Endothelial cell of hepatic sinusoid (primary cell): ENCODE data around the gene HEMGN.

ENCODE experiments used
- in situ Hi-C: cut with HindIII; loops from 2 replicates; pipeline ENCODE4 v1.10.0; 2017; ENCODE audit warnings: low sequenced_read_pairs

HEMGN gene

GRCh38 chr9:97934321-97935115, 3.5 kb downstream of the HEMGN start:
- in situ Hi-C loops, result no loop called here

DNA sequence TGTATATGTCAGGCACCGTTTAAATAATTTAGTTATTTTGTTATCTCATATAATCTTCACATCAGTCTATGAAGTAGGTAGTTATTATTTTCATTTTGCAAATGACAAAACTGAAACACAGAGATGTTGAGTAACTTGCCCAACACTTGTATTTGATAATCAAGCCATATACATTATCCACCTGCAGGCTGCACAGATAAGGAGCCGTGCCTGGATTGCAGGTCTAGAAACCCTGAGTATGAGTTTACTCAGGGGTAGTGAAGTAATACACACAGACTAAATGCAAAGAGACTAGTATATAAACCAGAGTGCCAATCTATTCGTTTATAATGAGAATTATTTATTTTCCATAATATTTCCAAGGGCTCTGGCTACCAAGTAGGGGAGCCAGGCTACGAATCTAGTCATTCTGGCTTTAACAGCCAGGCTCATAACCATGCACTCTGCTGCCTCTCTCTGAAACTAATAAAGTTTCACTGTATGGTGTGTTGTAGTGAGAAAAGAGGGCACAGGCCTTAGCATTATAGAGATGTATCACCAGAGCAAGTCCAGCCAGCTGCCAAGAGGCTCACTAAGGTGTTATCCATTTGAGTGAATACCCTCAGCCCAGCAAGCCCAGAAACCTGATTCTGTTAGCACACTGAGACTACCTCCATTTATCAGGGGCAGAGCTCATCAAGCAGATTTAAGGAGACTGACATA, 4.5 kb downstream of the HEMGN start:
- in situ Hi-C loops, result no loop called here

DNA sequence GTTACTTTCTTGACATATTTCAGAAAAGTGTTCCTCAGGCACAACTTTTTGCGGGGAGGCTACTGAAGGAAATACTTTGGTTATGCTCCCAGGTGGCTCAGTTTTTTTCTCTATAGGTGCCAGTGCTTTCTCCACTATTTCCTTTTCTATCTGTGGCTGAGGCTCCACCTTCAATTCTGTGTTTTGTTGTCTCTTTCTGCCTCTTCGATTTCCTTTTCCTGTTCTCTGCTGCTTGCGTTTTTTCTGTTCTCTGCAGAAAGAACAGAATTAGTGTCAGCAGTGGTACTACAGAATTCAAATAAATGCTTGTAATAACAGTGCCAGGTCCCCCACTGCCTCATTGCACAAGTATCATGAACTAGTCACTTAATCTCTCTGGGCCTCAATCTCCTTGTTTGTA, 7.0 kb downstream of the HEMGN start:
- in situ Hi-C loops, result no loop called here

DNA sequence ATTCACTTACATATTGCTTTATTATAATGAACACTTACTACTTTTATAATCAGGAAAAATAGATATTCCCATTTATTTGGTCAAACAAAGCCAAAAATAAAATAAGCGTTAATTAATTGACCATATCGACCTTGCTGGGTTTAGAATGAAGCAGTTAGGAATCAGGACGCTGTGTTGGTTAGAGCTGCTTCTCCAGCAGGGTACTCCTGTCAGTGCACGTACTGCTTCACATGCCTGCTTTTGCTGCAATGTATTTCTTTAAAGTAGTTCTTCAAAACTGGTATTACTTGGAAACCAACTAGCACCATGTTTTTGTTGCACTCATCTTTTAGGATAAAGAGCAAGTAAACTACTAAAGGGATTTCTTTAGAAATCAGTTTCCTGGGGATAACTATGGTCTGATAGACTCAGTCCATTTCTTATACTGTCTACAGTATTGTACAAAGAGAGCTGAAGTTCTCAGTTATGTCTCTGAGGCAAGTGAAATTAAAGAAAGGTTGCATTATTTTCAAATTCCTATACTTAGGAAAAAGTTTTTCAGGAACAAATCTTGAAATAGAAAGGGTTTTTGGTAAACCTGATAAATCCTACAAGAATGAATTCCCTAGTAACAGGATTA, 8.9 kb downstream of the HEMGN start:
- in situ Hi-C loops, result no loop called here

DNA sequence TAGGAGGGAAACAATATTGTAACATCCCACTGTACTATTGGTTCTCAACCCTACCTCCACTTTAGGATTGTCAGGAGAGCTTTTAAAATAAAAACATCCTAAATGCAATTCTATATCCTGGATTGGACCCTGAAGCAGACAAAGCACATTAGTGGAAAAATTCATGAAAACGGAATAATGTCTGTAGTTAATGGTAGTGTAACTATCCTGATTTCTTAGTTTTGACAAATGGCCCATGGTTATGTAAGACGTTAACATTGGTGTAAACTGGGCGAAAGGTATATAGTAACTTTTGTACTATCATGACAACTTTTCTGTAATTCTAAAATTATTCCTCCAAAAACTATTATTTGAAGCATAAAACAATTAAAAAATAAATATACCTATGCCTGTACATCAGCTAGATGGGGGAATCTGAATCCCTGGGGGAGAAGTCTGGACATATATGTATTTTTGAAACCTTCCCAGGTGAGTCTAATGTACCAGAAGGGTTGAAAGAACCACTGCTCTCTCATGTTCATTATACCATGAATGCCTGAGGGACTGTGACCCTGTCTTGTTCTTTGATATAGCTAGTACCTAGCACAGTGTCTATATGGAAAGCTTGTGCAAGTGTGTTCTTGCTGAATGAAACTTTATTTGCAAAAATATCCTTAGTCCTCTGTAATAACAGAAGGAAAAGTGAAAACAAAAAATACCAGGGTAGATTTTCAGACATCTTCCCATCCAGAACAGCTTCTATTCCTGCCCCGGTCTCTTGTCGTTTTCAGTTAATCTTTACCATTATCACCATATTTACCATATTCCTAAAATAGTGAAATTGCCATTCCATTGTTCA, 12.3 kb downstream of the HEMGN start:
- in situ Hi-C loops, result no loop called here

DNA sequence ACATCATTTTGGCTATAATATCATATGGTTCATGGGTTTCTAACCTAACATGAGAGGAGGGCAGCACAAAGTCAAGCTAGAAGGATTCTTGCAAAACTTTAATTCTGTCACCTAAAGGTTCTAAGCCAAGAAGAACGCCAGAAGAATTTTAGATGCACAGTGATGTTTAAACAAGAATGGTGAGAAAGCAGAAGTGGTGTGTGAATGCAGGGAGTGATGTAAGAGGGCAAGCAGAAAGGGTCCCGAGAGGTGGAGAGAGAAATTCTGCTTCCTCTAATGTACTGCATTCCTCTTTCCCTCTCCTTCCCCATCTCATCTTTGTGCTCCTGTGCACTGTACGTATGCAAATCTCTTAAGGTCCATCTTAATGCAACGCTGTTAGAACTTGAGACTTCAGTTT, 13.6 kb downstream of the HEMGN start:
- in situ Hi-C loops, result loop anchor here (5.0 kb wide), 2 partner anchors 108 to 358 kb away; no protein-coding TSS in a partner anchor

DNA sequence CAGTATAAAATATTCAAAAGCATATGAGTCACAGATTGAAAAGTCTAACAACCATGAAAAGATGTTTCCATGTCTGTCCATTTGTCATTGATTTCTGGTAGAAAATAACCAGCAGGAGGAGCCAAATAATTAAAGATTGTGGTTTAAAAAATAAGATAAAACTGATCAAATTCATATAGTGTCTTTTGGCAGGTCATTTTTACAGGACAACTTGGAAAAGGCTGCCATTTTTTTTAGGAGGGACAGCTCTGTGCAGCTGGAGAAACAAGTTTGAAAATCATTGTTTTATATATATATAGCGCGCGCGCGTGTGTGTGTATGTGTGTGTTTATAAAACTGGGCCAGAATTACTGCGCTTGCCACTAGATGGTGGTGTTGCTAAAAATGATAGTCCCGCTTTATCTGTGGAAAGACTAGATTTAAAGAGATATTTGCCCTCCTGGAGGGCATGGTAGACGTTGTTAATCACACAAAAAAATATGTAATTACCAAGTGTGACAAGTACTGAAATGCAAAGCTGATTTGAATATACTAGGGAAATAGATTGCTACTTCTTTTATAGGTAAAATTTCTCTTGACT, 14.4 kb downstream of the HEMGN start:
- in situ Hi-C loops, result loop anchor here (5.0 kb wide), 2 partner anchors 109 to 359 kb away; no protein-coding TSS in a partner anchor

GRCh38 chr9:97921959-97922724, 15.8 kb downstream of the HEMGN start, which contains the start of gene TRMO:
TSS of gene TRMO (minus strand) at chr9:97922500. CDS start at chr9:97922493, 7 bp downstream.
- in situ Hi-C loops, result loop anchor here (5.0 kb wide), 2 partner anchors 110 to 360 kb away; no protein-coding TSS in a partner anchor

DNA sequence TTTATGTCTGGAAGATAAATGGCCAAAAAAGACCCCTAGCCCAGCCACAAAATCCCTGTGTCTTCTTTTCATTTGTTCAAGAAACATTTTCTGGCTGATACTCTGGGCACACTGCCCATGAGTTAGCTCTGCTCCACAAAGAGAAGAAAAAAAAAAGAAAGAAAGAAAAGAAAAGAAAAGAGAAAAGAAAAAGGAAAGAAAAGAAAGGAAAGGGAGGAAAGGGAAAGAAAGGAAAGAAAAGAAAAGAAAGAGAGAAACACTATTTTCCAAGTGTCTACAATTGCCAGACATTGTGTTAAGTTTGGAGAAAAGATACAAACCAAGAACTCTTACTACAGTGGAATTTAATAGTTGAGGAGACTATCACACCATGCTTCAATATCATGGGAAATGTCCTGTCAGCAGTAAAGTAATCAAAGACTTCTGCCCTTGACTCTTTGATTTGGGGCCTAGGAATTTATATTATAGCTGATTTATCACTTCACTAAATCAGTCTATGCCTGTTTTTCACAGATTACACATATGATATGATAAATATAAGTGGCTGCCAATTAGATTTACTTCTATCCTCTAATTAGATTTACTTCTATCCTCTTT, 18.7 kb downstream of the HEMGN start:
- in situ Hi-C loops, result no loop called here

DNA sequence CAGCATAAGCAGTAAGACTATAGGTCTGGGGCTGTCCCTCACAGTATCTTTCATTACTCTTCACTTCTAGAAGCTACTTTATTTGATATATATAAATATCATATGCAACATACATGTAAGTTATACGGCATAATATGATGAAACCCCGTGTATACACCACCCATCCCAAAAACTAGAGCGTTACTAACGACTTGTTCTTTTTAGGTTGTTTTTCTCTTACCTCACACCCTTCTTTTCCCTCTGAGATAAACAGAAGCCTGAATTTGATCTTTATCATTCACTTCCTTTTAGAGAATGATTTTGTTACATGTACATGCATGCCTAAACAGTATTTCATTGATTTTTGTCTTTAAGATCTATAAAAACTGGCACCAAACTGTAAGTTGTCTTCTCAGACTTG, 19.4 kb downstream of the HEMGN start:
- in situ Hi-C loops, result no loop called here

DNA sequence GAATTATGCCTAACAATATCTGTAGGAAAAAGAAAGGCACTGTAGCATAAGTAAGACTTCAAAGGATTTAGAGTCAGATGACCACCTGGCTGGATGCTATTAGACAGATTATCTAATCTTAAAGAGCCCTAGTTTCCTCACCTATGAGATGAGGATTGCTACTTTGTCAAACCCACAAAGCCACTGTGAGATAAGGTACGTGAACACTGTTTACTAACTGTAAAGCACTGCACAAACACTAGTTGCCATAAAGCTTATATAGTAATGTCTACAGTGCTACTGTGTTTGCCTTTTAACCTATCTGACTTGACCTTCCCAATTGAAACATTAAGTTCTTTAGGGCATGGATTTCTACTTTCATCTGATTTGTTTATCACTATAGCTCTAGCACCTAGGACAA, 26.0 kb downstream of the HEMGN start:
- in situ Hi-C loops, result no loop called here

- in situ Hi-C loops, result no loop called here
These were observed 26.4 kb downstream of the HEMGN start for GRCh38 chr9:97911528-97911927.

- in situ Hi-C loops, result no loop called here
These were observed 27.6 kb downstream of the HEMGN start for GRCh38 chr9:97910357-97910756.

- in situ Hi-C loops, result no loop called here
These were observed 29.3 kb downstream of the HEMGN start for GRCh38 chr9:97908705-97909104.

DNA sequence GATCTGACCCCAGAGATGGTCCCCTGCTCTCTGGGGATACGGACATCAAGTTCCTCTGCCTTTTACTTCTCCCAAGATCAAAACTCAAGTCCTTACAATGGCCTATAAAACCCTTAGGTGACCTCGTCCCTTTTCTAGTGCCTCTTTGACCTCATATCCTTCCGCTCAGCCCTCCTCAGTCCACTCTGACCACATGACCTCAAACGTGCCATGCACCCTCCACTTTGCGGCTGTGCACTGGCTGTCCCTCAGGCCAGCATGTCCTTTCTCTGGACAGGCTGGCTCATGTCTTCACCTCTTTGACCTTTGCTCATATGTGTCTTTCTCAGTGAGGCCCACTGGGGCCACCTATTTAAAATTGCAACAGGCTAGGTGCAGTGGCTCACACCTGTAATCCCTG, 30.3 kb downstream of the HEMGN start:
- in situ Hi-C loops, result no loop called here

- in situ Hi-C loops, result no loop called here
These were observed 30.9 kb downstream of the HEMGN start for GRCh38 chr9:97907046-97907445.

- in situ Hi-C loops, result no loop called here
These were observed 31.6 kb downstream of the HEMGN start for GRCh38 chr9:97906236-97906831.

DNA sequence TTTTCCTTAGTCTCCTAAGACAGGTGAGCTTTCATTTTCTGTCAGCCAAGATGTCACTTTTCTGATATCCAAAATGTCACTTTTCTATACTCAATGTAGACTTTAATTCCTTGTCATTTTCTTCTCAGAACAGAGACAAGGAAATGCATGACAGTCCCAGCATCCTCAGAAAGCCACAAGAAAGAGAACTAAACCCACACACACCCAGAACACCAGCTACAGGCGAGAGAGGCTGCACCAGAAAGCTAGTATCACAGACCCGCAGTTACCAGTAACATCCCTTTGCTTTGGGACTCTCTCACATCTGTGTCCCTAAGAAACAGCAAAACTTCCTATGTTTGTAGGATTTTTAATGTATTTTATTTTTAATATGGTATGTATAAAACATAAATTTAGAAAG, 32.7 kb downstream of the HEMGN start:
- in situ Hi-C loops, result no loop called here

DNA sequence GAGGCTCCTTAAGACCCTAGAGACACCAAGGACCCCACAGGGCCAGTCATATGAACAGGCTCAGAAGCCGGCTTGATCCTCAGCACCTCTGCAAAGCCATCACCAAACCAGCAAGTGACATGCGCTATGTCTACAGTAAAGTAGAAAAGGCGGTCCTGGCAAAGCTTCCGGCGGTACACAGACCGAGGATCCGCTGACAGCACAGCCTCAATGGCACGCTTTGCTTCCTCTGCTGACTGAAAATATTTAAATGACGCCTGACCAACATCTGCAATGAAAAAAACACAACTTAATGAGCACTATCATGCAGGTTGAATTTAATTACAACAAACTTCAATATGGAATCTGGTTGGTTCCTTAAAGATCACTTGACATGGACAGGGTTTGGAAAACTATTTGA, 33.2 kb downstream of the HEMGN start:
- in situ Hi-C loops, result loop anchor here (5.0 kb wide), 1 partner anchor 97 kb away; no protein-coding TSS in a partner anchor
